PC-3 (cell line): ENCODE data around the gene MDM4. TPM values are rescaled to one million over a fixed set of nuclear protein-coding genes. Genes with fewer than 3 reads are reported as not detected.
A peak's percentile ranks its signal among the peaks of the same experiment; 100 is the strongest.

Experiments used
- ATAC-seq: fragments of 200-7000 bp; cut with Tn5 transposase; 2 replicates; pipeline ENCODE4 v1.9.1; 2020; ENCODE audit warnings: mild to moderate bottlenecking, moderate library complexity
- BruUV-seq: library from RNA; stranded (reverse); fragments of 400-500 nt; replicated peaks from 2 replicates; lab custom pipeline; 2021; lab: Mats Ljungman, UMichigan
- CTCF ChIA-PET: fragments of 300-600 bp; sonication (Branson Sonifier 250); formaldehyde crosslinking; loops from one replicate; lab custom pipeline; 2022; ENCODE audit warnings: antibody characterized with exemption; lab: Charles Lee
- POLR2A ChIA-PET: fragments of 300-600 bp; sonication (Branson Sonifier 250); formaldehyde crosslinking; loops from one replicate; lab custom pipeline; 2022; ENCODE audit warnings: antibody characterized with exemption; ENCODE audit not compliant: unreplicated experiment; lab: Charles Lee
- DNase-seq: peaks from one replicate; pipeline ENCODE4 v3.0.0-alpha.2; 2015
- H2AFZ ChIP-seq: fragments of 300-600 bp; sonication (generic); 2 replicates; pipeline ENCODE4 v1.6.0; 2016; ENCODE audit warnings: antibody characterized with exemption, low read length
- H3F3A ChIP-seq: fragments of 300-600 bp; sonication (generic); one replicate; pipeline ENCODE4 v1.6.0; 2017; ENCODE audit warnings: antibody characterized with exemption, low read length, control low read depth, mild to moderate bottlenecking; ENCODE audit not compliant: unreplicated experiment
- H3K27ac ChIP-seq: fragments of 300-600 bp; sonication (generic); 2 replicates; pipeline ENCODE4 v1.5.1; 2016; ENCODE audit warnings: mild to moderate bottlenecking, low read length
- H3K27me3 ChIP-seq: fragments of 300-600 bp; sonication (generic); 2 replicates; pipeline ENCODE4 v1.6.1; 2016; ENCODE audit warnings: low read length, mixed read lengths
- H3K36me3 ChIP-seq: fragments of 300-600 bp; sonication (generic); 2 replicates; pipeline ENCODE4 v1.6.1; 2016; ENCODE audit warnings: low read depth, mixed run types, low read length, mixed read lengths
- H3K4me1 ChIP-seq: fragments of 300-600 bp; sonication (generic); 2 replicates; pipeline ENCODE4 v1.5.1; 2016; ENCODE audit warnings: low read length; ENCODE audit not compliant: insufficient read depth
- H3K4me2 ChIP-seq: fragments of 300-600 bp; sonication (generic); 2 replicates; pipeline ENCODE4 v1.6.0; 2016; ENCODE audit warnings: low read length
- H3K4me3 ChIP-seq: fragments of 300-600 bp; sonication (generic); 2 replicates; pipeline ENCODE4 v1.5.1; 2016; ENCODE audit warnings: mild to moderate bottlenecking, low read length, mixed read lengths
- H3K79me2 ChIP-seq: fragments of 300-600 bp; sonication (generic); 2 replicates; pipeline ENCODE4 v1.6.1; 2017; ENCODE audit warnings: low read length, mixed read lengths
- H3K9ac ChIP-seq: fragments of 300-600 bp; sonication (generic); 2 replicates; pipeline ENCODE4 v1.6.0; 2016; ENCODE audit warnings: mild to moderate bottlenecking, low read length
- H3K9me2 ChIP-seq: fragments of 300-600 bp; sonication (generic); replicated peaks from 2 replicates; pipeline ENCODE4 v1.6.1; 2016; ENCODE audit warnings: mixed run types, low read length, mixed read lengths
- H3K9me3 ChIP-seq: fragments of 300-600 bp; sonication (generic); 2 replicates; pipeline ENCODE4 v1.6.1; 2016; ENCODE audit warnings: low read length, mixed read lengths
- H4K20me1 ChIP-seq: fragments of 300-600 bp; sonication (generic); 2 replicates; pipeline ENCODE4 v1.6.1; 2016; ENCODE audit warnings: low read length, mixed read lengths
- EZH2 ChIP-seq: fragments of 300-600 bp; sonication (generic); IDR thresholded peaks from one replicate; pipeline ENCODE4 v1.6.1; 2017; ENCODE audit warnings: antibody characterized with exemption, mild to moderate bottlenecking, low read length; ENCODE audit not compliant: unreplicated experiment
- EZH2phosphoT487 ChIP-seq: fragments of 300-600 bp; sonication (generic); IDR thresholded peaks from 2 replicates; pipeline ENCODE4 v1.6.1; 2018; ENCODE audit warnings: mild to moderate bottlenecking, antibody characterized with exemption, low read length, borderline replicate concordance
- intact Hi-C: fragments of 100-400 bp; cut with micrococcal nuclease; formaldehyde crosslinking; loops from 2 replicates; pipeline ENCODE4 v1.9.0; 2023
- total RNA-seq: library from RNA; depleted of rRNA; stranded (reverse); fragments of >200 nt; gene quantifications from 2 replicates; pipeline ENCODE4 v1.2.3, GENCODE V29; 2014
- TF ChIP-seq, protein P1 (sequence below): fragments of 300-600 bp; sonication (generic); conservative IDR thresholded peaks from 2 replicates; pipeline ENCODE4 v1.5.1; 2017; ENCODE audit warnings: antibody characterized with exemption, low read depth, mild to moderate bottlenecking, low read length

MDM4 gene
- total RNA-seq, 1 experiment from 2014 or later, result 36.3 TPM

DNA sequence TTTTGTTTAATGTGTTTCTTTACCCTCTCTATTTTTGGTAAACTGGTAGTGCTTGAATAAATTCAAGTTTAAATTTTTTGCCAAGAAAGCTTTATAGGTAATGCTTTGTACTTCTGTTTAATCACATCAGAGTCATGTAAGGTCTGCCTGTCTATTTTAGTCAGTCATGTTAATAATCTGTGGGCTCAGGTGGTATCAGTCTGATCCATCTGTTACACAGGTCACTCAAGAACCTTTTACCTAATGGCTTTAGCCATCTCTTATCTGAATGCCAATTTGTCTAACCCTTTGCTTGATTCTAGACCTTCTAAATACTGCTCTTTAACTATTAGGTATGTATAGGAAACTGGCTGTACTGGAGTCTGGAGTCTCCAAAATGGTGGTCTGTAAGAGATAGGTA lies 16.6 kb downstream of the MDM4 start:
- Histone ChIP-seq H3K9me2 (no peaks in the 10 kb centered on the region), H3K27ac (no peak overlapping the region), H2AFZ (no peak overlapping the region), H3K4me2 (no peak overlapping the region), H3K27me3 (no peaks in the 10 kb centered on the region), H3F3A (no peaks in the 10 kb centered on the region), H3K9me3 (no peaks in the 10 kb centered on the region), H3K79me2 (no peaks in the 10 kb centered on the region), H4K20me1 (no peaks in the 10 kb centered on the region), H3K9ac (no peak overlapping the region), H3K36me3 (peaks cover 78% of the 10 kb centered on the region), H3K4me3 (no peak overlapping the region), H3K4me1 (no peaks in the 10 kb centered on the region)
- no TSS peak for BruUV-seq
- TF ChIP-seq EZH2phosphoT487, result no peak
- no peak for TF ChIP-seq EZH2
- TF ChIP-seq, protein P1, sequence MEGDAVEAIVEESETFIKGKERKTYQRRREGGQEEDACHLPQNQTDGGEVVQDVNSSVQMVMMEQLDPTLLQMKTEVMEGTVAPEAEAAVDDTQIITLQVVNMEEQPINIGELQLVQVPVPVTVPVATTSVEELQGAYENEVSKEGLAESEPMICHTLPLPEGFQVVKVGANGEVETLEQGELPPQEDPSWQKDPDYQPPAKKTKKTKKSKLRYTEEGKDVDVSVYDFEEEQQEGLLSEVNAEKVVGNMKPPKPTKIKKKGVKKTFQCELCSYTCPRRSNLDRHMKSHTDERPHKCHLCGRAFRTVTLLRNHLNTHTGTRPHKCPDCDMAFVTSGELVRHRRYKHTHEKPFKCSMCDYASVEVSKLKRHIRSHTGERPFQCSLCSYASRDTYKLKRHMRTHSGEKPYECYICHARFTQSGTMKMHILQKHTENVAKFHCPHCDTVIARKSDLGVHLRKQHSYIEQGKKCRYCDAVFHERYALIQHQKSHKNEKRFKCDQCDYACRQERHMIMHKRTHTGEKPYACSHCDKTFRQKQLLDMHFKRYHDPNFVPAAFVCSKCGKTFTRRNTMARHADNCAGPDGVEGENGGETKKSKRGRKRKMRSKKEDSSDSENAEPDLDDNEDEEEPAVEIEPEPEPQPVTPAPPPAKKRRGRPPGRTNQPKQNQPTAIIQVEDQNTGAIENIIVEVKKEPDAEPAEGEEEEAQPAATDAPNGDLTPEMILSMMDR, result no peak
- no peak for ATAC-seq
- ChIA-PET POLR2A (no interaction called here), CTCF (no interaction called here)
- DNase-seq, result no peak
- intact Hi-C loops, result no loop called here

DNA sequence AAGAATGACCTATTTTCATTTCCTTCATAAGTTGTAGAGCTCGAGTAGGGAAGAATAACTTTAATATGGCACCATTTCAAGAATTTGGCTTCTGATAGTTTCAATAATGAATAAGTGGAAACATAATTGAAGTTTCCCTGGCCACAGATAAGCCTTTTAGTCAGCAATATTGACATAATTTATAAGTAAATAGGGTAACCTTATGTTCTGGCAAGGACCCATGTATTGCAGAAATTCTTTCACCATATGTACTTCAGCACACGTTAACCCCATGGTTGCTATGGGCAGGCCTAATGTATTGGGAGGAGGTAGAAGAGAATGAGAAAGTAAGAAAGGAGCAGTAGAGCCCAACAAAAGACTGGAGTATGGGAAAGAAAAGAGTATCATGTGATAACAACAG lies 25.4 kb downstream of the MDM4 start:
- H4K20me1 ChIP-seq, result no peaks in the 10 kb centered on the region
- intact Hi-C loops, result no loop called here
- no peaks in the 10 kb centered on the region for H3K9me2 ChIP-seq
- peaks cover 82% of the 10 kb centered on the region for H3K36me3 ChIP-seq
- BruUV-seq, result no TSS peak
- H2AFZ ChIP-seq, result no peak overlapping the region
- no peaks in the 10 kb centered on the region for H3K9me3 ChIP-seq
- H3K9ac ChIP-seq, result no peak overlapping the region
- TF ChIP-seq EZH2phosphoT487 (no peak), EZH2 (no peak)
- TF ChIP-seq, protein P1, result no peak
- H3F3A ChIP-seq, result no peaks in the 10 kb centered on the region
- ATAC-seq, result 0 out of 2 replicates have a peak, but pooled peaks have one; percentile 20
- ChIA-PET CTCF (interaction anchor here (0.6 kb wide), 1 partner anchor 96 kb away, joined by 3 read pairs; no protein-coding TSS in a partner anchor), POLR2A (interaction anchor here (0.7 kb wide), 1 partner anchor 19 kb away, joined by 5 read pairs; no protein-coding TSS in a partner anchor)
- H3K27ac ChIP-seq, result no peak overlapping the region
- no peak overlapping the region for H3K4me3 ChIP-seq
- no peaks in the 10 kb centered on the region for H3K79me2 ChIP-seq
- no peak overlapping the region for H3K4me2 ChIP-seq
- DNase-seq, result peak; percentile 38
- H3K27me3 ChIP-seq, result no peaks in the 10 kb centered on the region
- peaks cover 14% of the 10 kb centered on the region for H3K4me1 ChIP-seq

DNA sequence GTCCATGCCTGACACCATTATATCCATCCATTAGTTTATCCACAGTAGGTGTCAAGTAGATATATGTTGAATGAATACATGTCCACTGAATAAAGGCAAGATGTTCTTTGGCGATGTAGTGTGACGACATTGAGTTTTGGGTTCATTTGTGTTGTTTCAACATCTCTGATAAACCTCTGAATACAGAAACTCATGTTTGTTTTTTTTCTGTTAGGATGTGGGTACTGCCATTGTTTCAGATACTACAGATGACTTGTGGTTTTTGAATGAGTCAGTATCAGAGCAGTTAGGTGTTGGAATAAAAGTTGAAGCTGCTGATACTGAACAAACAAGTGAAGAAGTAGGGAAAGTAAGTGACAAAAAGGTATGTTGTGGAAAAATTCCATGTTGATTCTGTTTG lies 28.1 kb downstream of the MDM4 start:
- POLR2A ChIA-PET, result no interaction called here
- ATAC-seq, result peak; percentile 75
- H3F3A ChIP-seq, result no peaks in the 10 kb centered on the region
- DNase-seq, result peak; percentile 42
- H3K4me1 ChIP-seq, result peaks cover 14% of the 10 kb centered on the region
- no peak overlapping the region for H3K9ac ChIP-seq
- intact Hi-C loops, result no loop called here
- no peak overlapping the region for H3K4me3 ChIP-seq
- no peaks in the 10 kb centered on the region for H3K27me3 ChIP-seq
- H3K9me2 ChIP-seq, result no peaks in the 10 kb centered on the region
- no peak overlapping the region for H2AFZ ChIP-seq
- H3K9me3 ChIP-seq, result no peaks in the 10 kb centered on the region
- no peak overlapping the region for H3K27ac ChIP-seq
- TF ChIP-seq, protein P1, result no peak
- TF ChIP-seq EZH2phosphoT487, result no peak
- no peak for TF ChIP-seq EZH2
- H3K4me2 ChIP-seq, result no peak overlapping the region
- H3K36me3 ChIP-seq, result peaks cover 87% of the 10 kb centered on the region
- no peaks in the 10 kb centered on the region for H3K79me2 ChIP-seq
- H4K20me1 ChIP-seq, result no peaks in the 10 kb centered on the region
- CTCF ChIA-PET, result no interaction called here
- no TSS peak for BruUV-seq
